Uterus (tissue), 2 donors: ENCODE results near the gene PIP5K1C.

ENCODE experiments used
- POLR2A ChIP-seq, 2 donors: fragments of 450-650 bp; IDR thresholded peaks; one replicate each; pipeline ENCODE4 v1.6.1; 2016; ENCODE audit warnings: antibody characterized with exemption in 2 of 2, mild to moderate bottlenecking in 1 of 2, moderate library complexity in 1 of 2
- TF ChIP-seq, protein P1 (sequence below), 4 experiments: fragments of 200-600 bp in 2 of 4; fragments of 450-650 bp in 2 of 4; sonication (generic) in 2 of 4; IDR thresholded peaks; one replicate each; pipeline ENCODE4 v1.5.1; 2016 to 2019; ENCODE audit warnings: antibody characterized with exemption in 4 of 4, mild to moderate bottlenecking in 2 of 4, moderate library complexity in 1 of 4

- no peak for TF ChIP-seq POLR2A (IDR thresholded peaks at IDR 0.05)
- TF ChIP-seq, protein P1, sequence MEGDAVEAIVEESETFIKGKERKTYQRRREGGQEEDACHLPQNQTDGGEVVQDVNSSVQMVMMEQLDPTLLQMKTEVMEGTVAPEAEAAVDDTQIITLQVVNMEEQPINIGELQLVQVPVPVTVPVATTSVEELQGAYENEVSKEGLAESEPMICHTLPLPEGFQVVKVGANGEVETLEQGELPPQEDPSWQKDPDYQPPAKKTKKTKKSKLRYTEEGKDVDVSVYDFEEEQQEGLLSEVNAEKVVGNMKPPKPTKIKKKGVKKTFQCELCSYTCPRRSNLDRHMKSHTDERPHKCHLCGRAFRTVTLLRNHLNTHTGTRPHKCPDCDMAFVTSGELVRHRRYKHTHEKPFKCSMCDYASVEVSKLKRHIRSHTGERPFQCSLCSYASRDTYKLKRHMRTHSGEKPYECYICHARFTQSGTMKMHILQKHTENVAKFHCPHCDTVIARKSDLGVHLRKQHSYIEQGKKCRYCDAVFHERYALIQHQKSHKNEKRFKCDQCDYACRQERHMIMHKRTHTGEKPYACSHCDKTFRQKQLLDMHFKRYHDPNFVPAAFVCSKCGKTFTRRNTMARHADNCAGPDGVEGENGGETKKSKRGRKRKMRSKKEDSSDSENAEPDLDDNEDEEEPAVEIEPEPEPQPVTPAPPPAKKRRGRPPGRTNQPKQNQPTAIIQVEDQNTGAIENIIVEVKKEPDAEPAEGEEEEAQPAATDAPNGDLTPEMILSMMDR (IDR thresholded peaks at IDR 0.05): no peak
Observed at GRCh38 chr19:3748965-3749364, 48.7 kb upstream of the PIP5K1C start.
